ENCODE measurements around the gene DHRS7B. TPM values are rescaled to one million over a fixed set of nuclear protein-coding genes. Genes with fewer than 3 reads are reported as not detected.

DHRS7B gene
- total and polyA plus RNA-seq, 2 donors (not counting 1 experiment from before 2014, with no cell fraction given): 15.5 to 21.5 TPM

- H3K4me2 ChIP-seq (ENCODE audit: extremely low read depth, insufficient read depth, low read length): no peak overlapping the region
- H3K4me3 ChIP-seq (replicated peaks in 1 of 4; ENCODE audit: control extremely low read depth in 1 of 4, insufficient read depth in 1 of 4, low read depth in 3 of 4, low read length in 4 of 4): no peak overlapping the region
- no peaks in the 10 kb centered on the region for H3K4me1 ChIP-seq (ENCODE audit: control insufficient read depth, extremely low read depth, insufficient read depth, low read length)
- no peak overlapping the region for H2AFZ ChIP-seq (ENCODE audit: low read length)
- no peaks in the 10 kb centered on the region for H3K36me3 ChIP-seq (ENCODE audit: control insufficient read depth, insufficient read depth, low read length)
- H3K27me3 ChIP-seq (ENCODE audit: control insufficient read depth, insufficient read depth, low read length): no peaks in the 10 kb centered on the region
- no peak overlapping the region for H3K9ac ChIP-seq (ENCODE audit: insufficient read depth, low read length)
- H3K9me3 ChIP-seq (ENCODE audit: control insufficient read depth, insufficient read depth, low read depth, low read length): no peaks in the 10 kb centered on the region
- TF ChIP-seq EZH2 (IDR thresholded peaks at IDR 0.05; ENCODE audit: low read length, missing control alignments) (no peak), CTCF (conservative IDR thresholded peaks at IDR 0.05 in 1 of 2, IDR thresholded peaks at IDR 0.05 in 1 of 2; ENCODE audit: low read depth in 1 of 2, low read length in 2 of 2) (no peak)
- DNase-seq (ENCODE audit: low read depth in 2 of 2): no peak
- H3K79me2 ChIP-seq (ENCODE audit: control insufficient read depth, insufficient read depth, low read length): peaks cover 8% of the 10 kb centered on the region
- no peaks in the 10 kb centered on the region for H4K20me1 ChIP-seq (ENCODE audit: control insufficient read depth, extremely low read depth, insufficient read depth, low read length)
- no peak overlapping the region for H3K27ac ChIP-seq (ENCODE audit: insufficient read depth, low read length)
Measured at GRCh38 chr17:21131137-21131536, 4.4 kb downstream of the DHRS7B start.

GRCh38 chr17:21132428-21132827 lies 5.7 kb downstream of the DHRS7B start:
- Histone ChIP-seq H3K9me3 (ENCODE audit: control insufficient read depth, insufficient read depth, low read depth, low read length) (no peaks in the 10 kb centered on the region), H3K9ac (ENCODE audit: insufficient read depth, low read length) (no peak overlapping the region), H3K4me3 (replicated peaks in 1 of 4; ENCODE audit: control extremely low read depth in 1 of 4, insufficient read depth in 1 of 4, low read depth in 3 of 4, low read length in 4 of 4) (no peak overlapping the region), H3K27me3 (ENCODE audit: control insufficient read depth, insufficient read depth, low read length) (no peaks in the 10 kb centered on the region), H3K4me2 (ENCODE audit: extremely low read depth, insufficient read depth, low read length) (no peak overlapping the region), H3K4me1 (ENCODE audit: control insufficient read depth, extremely low read depth, insufficient read depth, low read length) (no peaks in the 10 kb centered on the region), H4K20me1 (ENCODE audit: control insufficient read depth, extremely low read depth, insufficient read depth, low read length) (no peaks in the 10 kb centered on the region), H3K79me2 (ENCODE audit: control insufficient read depth, insufficient read depth, low read length) (peaks cover 7% of the 10 kb centered on the region), H3K27ac (ENCODE audit: insufficient read depth, low read length) (no peak overlapping the region), H2AFZ (ENCODE audit: low read length) (no peak overlapping the region), H3K36me3 (ENCODE audit: control insufficient read depth, insufficient read depth, low read length) (no peaks in the 10 kb centered on the region)
- no peak for DNase-seq (ENCODE audit: low read depth in 2 of 2)
- TF ChIP-seq EZH2 (IDR thresholded peaks at IDR 0.05; ENCODE audit: low read length, missing control alignments): no peak
- TF ChIP-seq CTCF (conservative IDR thresholded peaks at IDR 0.05 in 1 of 2, IDR thresholded peaks at IDR 0.05 in 1 of 2; ENCODE audit: low read depth in 1 of 2, low read length in 2 of 2): no peak

DNA sequence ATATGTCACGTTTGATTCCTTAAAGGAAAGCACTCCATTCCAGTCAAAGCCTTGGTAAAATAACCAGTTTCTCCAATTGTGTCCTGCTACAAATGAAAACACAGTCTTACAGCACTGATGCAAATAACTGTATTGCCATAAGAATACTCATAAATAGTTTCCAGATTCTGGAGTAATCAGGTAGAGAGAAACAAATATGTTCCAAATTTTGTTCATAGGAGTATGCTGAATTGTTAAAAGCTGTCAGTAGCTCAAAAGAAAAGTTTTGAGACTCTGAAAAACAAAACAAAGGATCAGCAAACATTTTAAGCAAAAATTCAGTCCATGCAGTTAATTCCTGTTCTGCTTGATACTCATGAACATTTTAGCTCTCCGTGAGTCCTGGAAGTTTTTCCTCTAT lies 7.8 kb downstream of the DHRS7B start:
- no peaks in the 10 kb centered on the region for H3K9me3 ChIP-seq (ENCODE audit: control insufficient read depth, insufficient read depth, low read depth, low read length)
- H2AFZ ChIP-seq (ENCODE audit: low read length): no peak overlapping the region
- no peak overlapping the region for H3K4me2 ChIP-seq (ENCODE audit: extremely low read depth, insufficient read depth, low read length)
- TF ChIP-seq CTCF (conservative IDR thresholded peaks at IDR 0.05 in 1 of 2, IDR thresholded peaks at IDR 0.05 in 1 of 2; ENCODE audit: low read depth in 1 of 2, low read length in 2 of 2): no peak
- no peak for TF ChIP-seq EZH2 (IDR thresholded peaks at IDR 0.05; ENCODE audit: low read length, missing control alignments)
- H3K4me3 ChIP-seq (replicated peaks in 1 of 4; ENCODE audit: control extremely low read depth in 1 of 4, insufficient read depth in 1 of 4, low read depth in 3 of 4, low read length in 4 of 4): no peak overlapping the region
- H3K27me3 ChIP-seq (ENCODE audit: control insufficient read depth, insufficient read depth, low read length): no peaks in the 10 kb centered on the region
- H3K36me3 ChIP-seq (ENCODE audit: control insufficient read depth, insufficient read depth, low read length): no peaks in the 10 kb centered on the region
- no peak overlapping the region for H3K27ac ChIP-seq (ENCODE audit: insufficient read depth, low read length)
- no peaks in the 10 kb centered on the region for H3K79me2 ChIP-seq (ENCODE audit: control insufficient read depth, insufficient read depth, low read length)
- DNase-seq (ENCODE audit: low read depth in 2 of 2): no peak
- no peak overlapping the region for H3K9ac ChIP-seq (ENCODE audit: insufficient read depth, low read length)
- H3K4me1 ChIP-seq (ENCODE audit: control insufficient read depth, extremely low read depth, insufficient read depth, low read length): no peaks in the 10 kb centered on the region
- H4K20me1 ChIP-seq (ENCODE audit: control insufficient read depth, extremely low read depth, insufficient read depth, low read length): no peaks in the 10 kb centered on the region
